AG09319 (cell line): ENCODE data around the gene ATP6V1B1.

Experiments
- DNase-seq: peaks from one replicate; pipeline ENCODE4 v3.0.0-alpha.2; 2010; ENCODE audit warnings: low read depth; ENCODE audit errors: extremely low read depth
- TF ChIP-seq, protein P1 (sequence below): IDR thresholded peaks from 2 replicates; pipeline ENCODE4 v1.5.1; 2011; ENCODE audit warnings: low read depth, mild to moderate bottlenecking, inconsistent platforms, low read length, moderate library complexity

ATP6V1B1 gene

GRCh38 chr2:70984576-70985282 is 49.0 kb downstream of the ATP6V1B1 start:
- TF ChIP-seq, protein P1, sequence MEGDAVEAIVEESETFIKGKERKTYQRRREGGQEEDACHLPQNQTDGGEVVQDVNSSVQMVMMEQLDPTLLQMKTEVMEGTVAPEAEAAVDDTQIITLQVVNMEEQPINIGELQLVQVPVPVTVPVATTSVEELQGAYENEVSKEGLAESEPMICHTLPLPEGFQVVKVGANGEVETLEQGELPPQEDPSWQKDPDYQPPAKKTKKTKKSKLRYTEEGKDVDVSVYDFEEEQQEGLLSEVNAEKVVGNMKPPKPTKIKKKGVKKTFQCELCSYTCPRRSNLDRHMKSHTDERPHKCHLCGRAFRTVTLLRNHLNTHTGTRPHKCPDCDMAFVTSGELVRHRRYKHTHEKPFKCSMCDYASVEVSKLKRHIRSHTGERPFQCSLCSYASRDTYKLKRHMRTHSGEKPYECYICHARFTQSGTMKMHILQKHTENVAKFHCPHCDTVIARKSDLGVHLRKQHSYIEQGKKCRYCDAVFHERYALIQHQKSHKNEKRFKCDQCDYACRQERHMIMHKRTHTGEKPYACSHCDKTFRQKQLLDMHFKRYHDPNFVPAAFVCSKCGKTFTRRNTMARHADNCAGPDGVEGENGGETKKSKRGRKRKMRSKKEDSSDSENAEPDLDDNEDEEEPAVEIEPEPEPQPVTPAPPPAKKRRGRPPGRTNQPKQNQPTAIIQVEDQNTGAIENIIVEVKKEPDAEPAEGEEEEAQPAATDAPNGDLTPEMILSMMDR = peak; percentile 72
- no peak for DNase-seq

GRCh38 chr2:70985283-70985688 is 49.6 kb downstream of the ATP6V1B1 start:
- TF ChIP-seq, protein P1 = no peak

DNA sequence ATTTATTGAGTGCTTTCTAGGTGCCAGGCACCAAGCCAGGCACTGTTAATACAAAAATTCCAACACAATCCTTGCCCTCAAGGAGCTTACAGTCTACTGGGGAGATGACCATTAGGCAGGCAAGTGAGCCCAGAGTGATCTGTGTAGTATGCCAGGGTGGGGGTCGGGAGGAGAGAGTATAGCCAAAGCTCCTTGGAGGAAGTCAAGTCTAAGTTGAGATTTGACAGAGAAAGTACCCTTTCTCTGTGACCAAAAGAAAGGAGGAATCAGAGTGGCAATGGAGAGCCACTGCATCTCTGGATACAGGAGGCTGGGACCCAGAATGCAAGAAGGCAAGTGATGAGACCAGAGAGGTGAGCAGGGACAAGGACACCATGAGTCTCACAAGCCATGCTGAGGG is 50.3 kb downstream of the ATP6V1B1 start:
- DNase-seq = no peak
- TF ChIP-seq, protein P1 = no peak

More at GRCh38 chr2:70985283-70985688, 49.6 kb downstream of the ATP6V1B1 start:
- DNase-seq = no peak

GRCh38 chr2:70986499-70987189 is 50.9 kb downstream of the ATP6V1B1 start:
- no peak for DNase-seq
- TF ChIP-seq, protein P1 = no peak

DNA sequence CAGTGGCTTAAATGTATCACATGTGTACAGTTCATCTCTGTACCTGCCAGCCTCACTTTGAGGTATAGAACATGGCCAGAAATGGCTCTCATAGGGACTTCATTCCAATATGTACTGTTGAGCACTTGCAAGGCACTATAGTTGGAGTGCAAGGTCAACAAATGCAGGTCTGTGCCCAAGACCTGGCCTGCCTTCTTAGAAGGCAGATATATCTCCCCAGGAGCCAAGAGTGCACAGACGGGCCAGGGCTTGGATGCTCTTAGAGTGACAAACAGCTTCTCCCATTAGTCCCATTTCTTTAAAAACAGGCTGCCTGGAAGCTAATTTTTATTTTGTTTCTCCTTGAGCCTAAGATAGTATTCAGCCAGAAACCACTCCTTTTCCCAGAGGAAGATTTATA is 51.7 kb downstream of the ATP6V1B1 start:
- no peak for DNase-seq
- TF ChIP-seq, protein P1 = no peak

DNA sequence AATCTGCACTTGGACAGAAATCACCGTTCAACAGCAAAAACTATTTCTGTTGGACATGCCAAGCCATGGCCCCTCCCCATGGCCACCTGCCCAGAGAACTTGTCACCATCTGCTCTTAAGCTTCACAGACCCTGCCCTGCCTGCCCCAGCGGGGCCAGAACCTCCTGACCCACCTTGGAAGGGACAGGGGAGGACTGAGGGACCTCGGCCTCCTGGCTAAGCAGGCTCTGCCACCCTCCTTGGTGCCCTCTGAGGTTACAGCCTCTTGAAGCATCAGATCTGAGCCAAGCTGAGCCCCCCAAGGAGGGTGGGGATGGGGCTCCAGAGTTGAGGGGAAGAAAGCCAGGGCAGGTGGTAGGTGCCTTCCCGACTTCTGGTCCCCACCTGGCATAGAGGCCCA is 52.5 kb downstream of the ATP6V1B1 start:
- TF ChIP-seq, protein P1 = no peak
- DNase-seq = no peak
